ENCODE results near the gene SCAMP4. TPM values are rescaled to one million over a fixed set of nuclear protein-coding genes. Genes with fewer than 3 reads are reported as not detected.

The SCAMP4 gene
- total and polyA plus RNA-seq, 2 experiments from 2014 or later = 69.3 to 89.8 TPM

DNA sequence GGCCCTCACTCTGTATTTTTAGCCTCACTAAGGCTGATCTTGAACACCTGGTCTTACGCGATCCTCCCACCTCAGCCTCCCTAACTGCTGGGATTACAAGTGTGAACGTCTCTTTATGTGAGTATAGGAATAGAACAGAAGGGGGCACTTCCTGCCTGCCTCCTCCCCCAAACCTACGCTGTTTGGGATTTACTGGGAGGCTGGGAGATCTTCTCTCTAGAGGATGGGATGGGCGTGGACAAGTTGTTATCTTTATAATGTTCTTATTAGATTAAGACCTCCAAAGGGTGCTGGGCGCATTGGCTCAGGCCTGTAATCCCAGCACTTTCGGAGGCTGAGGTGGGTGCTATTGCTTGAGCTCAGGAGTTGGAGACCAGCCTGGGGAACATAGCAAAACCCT is 32.9 kb downstream of the SCAMP4 start:
- no peak overlapping the region for H2AFZ ChIP-seq
- H3K79me2 ChIP-seq = peaks cover 16% of the 10 kb centered on the region
- H3K9me3 ChIP-seq (ENCODE audit: low read depth) = no peaks in the 10 kb centered on the region
- no peak for DNase-seq (ENCODE audit: low spot score)
- no peak overlapping the region for H3K4me2 ChIP-seq
- no peak overlapping the region for H3K4me3 ChIP-seq
- no peaks in the 10 kb centered on the region for H3K27me3 ChIP-seq
- H3K36me3 ChIP-seq (replicated peaks; ENCODE audit: insufficient read depth, low read depth) = no peaks in the 10 kb centered on the region
- H4K20me1 ChIP-seq (ENCODE audit: insufficient read depth, poor library complexity, severe bottlenecking) = peaks cover 7% of the 10 kb centered on the region
- TF ChIP-seq, protein P1, sequence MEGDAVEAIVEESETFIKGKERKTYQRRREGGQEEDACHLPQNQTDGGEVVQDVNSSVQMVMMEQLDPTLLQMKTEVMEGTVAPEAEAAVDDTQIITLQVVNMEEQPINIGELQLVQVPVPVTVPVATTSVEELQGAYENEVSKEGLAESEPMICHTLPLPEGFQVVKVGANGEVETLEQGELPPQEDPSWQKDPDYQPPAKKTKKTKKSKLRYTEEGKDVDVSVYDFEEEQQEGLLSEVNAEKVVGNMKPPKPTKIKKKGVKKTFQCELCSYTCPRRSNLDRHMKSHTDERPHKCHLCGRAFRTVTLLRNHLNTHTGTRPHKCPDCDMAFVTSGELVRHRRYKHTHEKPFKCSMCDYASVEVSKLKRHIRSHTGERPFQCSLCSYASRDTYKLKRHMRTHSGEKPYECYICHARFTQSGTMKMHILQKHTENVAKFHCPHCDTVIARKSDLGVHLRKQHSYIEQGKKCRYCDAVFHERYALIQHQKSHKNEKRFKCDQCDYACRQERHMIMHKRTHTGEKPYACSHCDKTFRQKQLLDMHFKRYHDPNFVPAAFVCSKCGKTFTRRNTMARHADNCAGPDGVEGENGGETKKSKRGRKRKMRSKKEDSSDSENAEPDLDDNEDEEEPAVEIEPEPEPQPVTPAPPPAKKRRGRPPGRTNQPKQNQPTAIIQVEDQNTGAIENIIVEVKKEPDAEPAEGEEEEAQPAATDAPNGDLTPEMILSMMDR (IDR thresholded peaks at IDR 0.05; ENCODE audit: poor library complexity) = no peak
- TF ChIP-seq EZH2 (IDR thresholded peaks at IDR 0.05; ENCODE audit: borderline replicate concordance) (no peak), EZH2phosphoT487 (IDR thresholded peaks at IDR 0.05; ENCODE audit: low read depth, severe bottlenecking, unreplicated experiment) (no peak)
- peaks cover 16% of the 10 kb centered on the region for H3K4me1 ChIP-seq (ENCODE audit: insufficient read depth)
- no peaks in the 10 kb centered on the region for H3K9me2 ChIP-seq (replicated peaks; ENCODE audit: insufficient read depth)
- 53% methylated on average over 7 of the region's 7 CpGs for WGBS (ENCODE audit: low lambda C conversion rate, missing lambda C conversion rate)
- H3K27ac ChIP-seq = no peak overlapping the region

- no peaks in the 10 kb centered on the region for H3K27me3 ChIP-seq
- peaks cover 23% of the 10 kb centered on the region for H3K4me1 ChIP-seq (ENCODE audit: insufficient read depth)
- peak within 1 kb of the TSS; percentile 78 for H3K4me3 ChIP-seq
- TF ChIP-seq EZH2 (IDR thresholded peaks at IDR 0.05; ENCODE audit: borderline replicate concordance) = no peak
- H3K9me3 ChIP-seq (ENCODE audit: low read depth) = no peaks in the 10 kb centered on the region
- H3K36me3 ChIP-seq (replicated peaks; ENCODE audit: insufficient read depth, low read depth) = no peaks in the 10 kb centered on the region
- H3K9me2 ChIP-seq (replicated peaks; ENCODE audit: insufficient read depth) = no peaks in the 10 kb centered on the region
- H2AFZ ChIP-seq = peak within 1 kb of the TSS; percentile 43
- DNase-seq (ENCODE audit: low spot score) = no peak
- peak within 1 kb of the TSS; percentile 99 for H3K27ac ChIP-seq
- H3K4me2 ChIP-seq = peak within 1 kb of the TSS; percentile 95
- WGBS (ENCODE audit: low lambda C conversion rate, missing lambda C conversion rate) = under 1% methylated on average over 24 of the region's 97 CpGs
- peaks cover 40% of the 10 kb centered on the region for H4K20me1 ChIP-seq (ENCODE audit: insufficient read depth, poor library complexity, severe bottlenecking)
- H3K79me2 ChIP-seq = peaks cover 49% of the 10 kb centered on the region
Measured at GRCh38 chr19:1941146-1942077, 36.2 kb downstream of the SCAMP4 start, which contains the start of gene CSNK1G2. Gene CSNK1G2, plus strand, starts transcription at chr19:1941172. Its CDS starts 28,601 bp downstream, at chr19:1969773.

DNA sequence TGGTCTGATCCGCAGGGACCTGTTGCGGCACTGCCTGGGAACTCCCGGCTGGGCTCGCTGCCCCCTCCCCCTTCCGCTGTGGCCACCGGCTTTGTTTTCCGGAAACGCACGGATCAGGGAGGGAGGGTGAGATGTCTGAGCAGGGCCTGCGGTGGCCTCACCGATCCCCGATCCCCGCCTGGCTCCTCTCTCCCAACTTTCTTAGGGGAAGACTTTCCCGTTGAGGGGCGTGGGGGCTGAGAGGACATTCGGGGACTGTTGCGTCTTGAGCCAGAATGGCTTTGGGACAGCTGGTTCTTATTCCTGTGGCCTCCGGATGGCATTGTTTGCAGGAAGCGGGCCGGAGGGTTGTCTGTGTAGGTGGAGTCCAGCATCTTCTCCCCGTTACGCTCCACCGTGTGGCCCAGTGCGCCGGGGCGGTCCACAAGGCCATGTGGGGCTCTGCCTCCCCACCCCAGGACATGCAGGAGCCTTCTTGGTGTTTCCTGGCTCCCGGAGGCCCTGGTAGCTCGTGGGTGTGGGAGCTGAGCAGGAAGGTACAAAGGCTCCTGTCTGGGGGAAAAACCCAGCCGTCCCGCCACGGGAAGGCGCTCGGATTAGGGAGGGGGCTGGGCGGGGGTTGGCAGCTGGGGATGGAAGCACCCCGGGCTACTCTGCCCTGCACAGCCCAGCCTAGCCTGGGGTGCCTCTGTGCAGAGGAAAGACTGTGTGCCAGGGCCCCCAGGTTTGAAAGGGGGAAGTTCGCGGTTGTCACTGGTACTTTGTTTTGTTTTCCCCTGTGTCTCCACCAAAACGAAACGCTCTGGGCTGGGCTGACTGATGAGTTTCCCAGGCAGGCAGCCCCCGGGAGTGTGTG is 37.1 kb downstream of the SCAMP4 start:
- WGBS (ENCODE audit: low lambda C conversion rate, missing lambda C conversion rate) = 3% methylated on average over 33 of the region's 40 CpGs
- H4K20me1 ChIP-seq (ENCODE audit: insufficient read depth, poor library complexity, severe bottlenecking) = peaks cover 46% of the 10 kb centered on the region
- H3K36me3 ChIP-seq (replicated peaks; ENCODE audit: insufficient read depth, low read depth) = no peaks in the 10 kb centered on the region
- H3K4me3 ChIP-seq = peak overlapping the region; percentile 78
- no peaks in the 10 kb centered on the region for H3K27me3 ChIP-seq
- peaks cover 58% of the 10 kb centered on the region for H3K79me2 ChIP-seq
- peak overlapping the region; percentile 11 for H2AFZ ChIP-seq
- peak overlapping the region; percentile 98 for H3K27ac ChIP-seq
- H3K9me2 ChIP-seq (replicated peaks; ENCODE audit: insufficient read depth) = no peaks in the 10 kb centered on the region
- DNase-seq (ENCODE audit: low spot score) = peak; percentile 87
- no peaks in the 10 kb centered on the region for H3K9me3 ChIP-seq (ENCODE audit: low read depth)
- peak overlapping the region; percentile 95 for H3K4me2 ChIP-seq
- TF ChIP-seq EZH2 (IDR thresholded peaks at IDR 0.05; ENCODE audit: borderline replicate concordance) (no peak), EZH2phosphoT487 (IDR thresholded peaks at IDR 0.05; ENCODE audit: low read depth, severe bottlenecking, unreplicated experiment) (no peak)
- TF ChIP-seq, protein P1 (IDR thresholded peaks at IDR 0.05; ENCODE audit: poor library complexity) = no peak
- H3K4me1 ChIP-seq (ENCODE audit: insufficient read depth) = peaks cover 23% of the 10 kb centered on the region

All from hepatocyte (in vitro differentiated cells).